H9 (cell line): ENCODE measurements around the gene ZSCAN9. TPM values are rescaled to one million over a fixed set of nuclear protein-coding genes. Genes with fewer than 3 reads are reported as not detected.

Experiments
- DNase-seq: peaks from one replicate; pipeline ENCODE4 v3.0.0-alpha.2; 2017
- H2AFZ ChIP-seq: one replicate; pipeline ENCODE4 v1.6.1; 2013; ENCODE audit warnings: mild to moderate bottlenecking, low read length, control low read depth, moderate library complexity
- H2AK5ac ChIP-seq: 2 replicates; pipeline ENCODE4 v1.6.1; 2013; ENCODE audit warnings: low read length, control low read depth, mixed read lengths; ENCODE audit not compliant: insufficient read length
- H2BK120ac ChIP-seq: one replicate; pipeline ENCODE4 v1.6.1; 2013; ENCODE audit warnings: low read depth, mild to moderate bottlenecking, low read length, control low read depth, inconsistent platforms; ENCODE audit not compliant: poor library complexity, severe bottlenecking
- H2BK12ac ChIP-seq: 2 replicates; pipeline ENCODE4 v1.6.1; 2013; ENCODE audit warnings: low read length, control low read depth, mixed read lengths, low read depth; ENCODE audit not compliant: insufficient read length
- H2BK15ac ChIP-seq: 2 replicates; pipeline ENCODE4 v1.6.1; 2013; ENCODE audit warnings: low read depth, low read length, control low read depth
- H2BK20ac ChIP-seq: one replicate; pipeline ENCODE4 v1.6.1; 2013; ENCODE audit warnings: low read depth, mild to moderate bottlenecking, low read length, control low read depth, inconsistent platforms; ENCODE audit not compliant: poor library complexity, severe bottlenecking
- H2BK5ac ChIP-seq: 2 replicates; pipeline ENCODE4 v1.6.1; 2013; ENCODE audit warnings: low read length, control low read depth, mixed read lengths; ENCODE audit not compliant: insufficient read length
- H3K14ac ChIP-seq: 2 replicates; pipeline ENCODE4 v1.6.1; 2013; ENCODE audit warnings: low read length, control low read depth; ENCODE audit not compliant: insufficient read depth
- H3K18ac ChIP-seq: 2 replicates; pipeline ENCODE4 v1.6.1; 2013; ENCODE audit warnings: low read depth, mild to moderate bottlenecking, mixed read lengths, low read length, control low read depth; ENCODE audit not compliant: insufficient read length
- H3K23ac ChIP-seq: 2 replicates; pipeline ENCODE4 v1.6.1; 2013; ENCODE audit warnings: low read length, control low read depth, mixed read lengths, low read depth; ENCODE audit not compliant: insufficient read length
- H3K23me2 ChIP-seq: 2 replicates; pipeline ENCODE4 v1.6.1; 2013; ENCODE audit warnings: low read depth, mild to moderate bottlenecking, mixed read lengths, low read length, control low read depth; ENCODE audit not compliant: insufficient read length, poor library complexity, severe bottlenecking
- H3K27ac ChIP-seq: 2 replicates; pipeline ENCODE4 v1.5.1; 2013; ENCODE audit warnings: low read length, control low read depth, mixed read lengths, low read depth; ENCODE audit not compliant: insufficient read length
- H3K27me3 ChIP-seq: 2 replicates; pipeline ENCODE4 v1.6.1; 2013; ENCODE audit warnings: low read length, control low read depth, inconsistent platforms; ENCODE audit not compliant: insufficient read depth
- H3K4ac ChIP-seq: 2 replicates; pipeline ENCODE4 v1.6.1; 2013; ENCODE audit warnings: low read depth, mild to moderate bottlenecking, control low read depth, inconsistent platforms, low read length, moderate library complexity
- H3K4me1 ChIP-seq: 2 replicates; pipeline ENCODE4 v1.6.1; 2013; ENCODE audit warnings: low read length, control low read depth, inconsistent platforms; ENCODE audit not compliant: insufficient read depth
- H3K4me2 ChIP-seq: 2 replicates; pipeline ENCODE4 v1.6.1; 2013; ENCODE audit warnings: low read length, control low read depth, mixed read lengths; ENCODE audit not compliant: insufficient read length, insufficient read depth
- H3K56ac ChIP-seq: 2 replicates; pipeline ENCODE4 v1.6.1; 2013; ENCODE audit warnings: low read depth, mild to moderate bottlenecking, mixed read lengths, low read length, control low read depth; ENCODE audit not compliant: insufficient read length
- H3K79me1 ChIP-seq: 2 replicates; pipeline ENCODE4 v1.6.1; 2013; ENCODE audit warnings: low read depth, mild to moderate bottlenecking, moderate library complexity, low read length, control low read depth, inconsistent platforms; ENCODE audit not compliant: insufficient read depth, poor library complexity, severe bottlenecking
- H3K79me2 ChIP-seq: 2 replicates; pipeline ENCODE4 v1.6.1; 2013; ENCODE audit warnings: low read length, control low read depth, inconsistent platforms; ENCODE audit not compliant: insufficient read depth
- H3K9ac ChIP-seq: 2 replicates; pipeline ENCODE4 v1.6.1; 2013; ENCODE audit warnings: low read length, control low read depth, mixed read lengths; ENCODE audit not compliant: insufficient read length; ENCODE audit errors: extremely low read depth
- H3K9me3 ChIP-seq: one replicate; pipeline ENCODE4 v1.6.1; 2013; ENCODE audit warnings: low read depth, low read length, inconsistent platforms; ENCODE audit not compliant: control insufficient read depth
- H3T11ph ChIP-seq: one replicate; pipeline ENCODE4 v1.6.1; 2013; ENCODE audit warnings: mild to moderate bottlenecking, low read length, control low read depth, inconsistent platforms
- H4K20me1 ChIP-seq: one replicate; pipeline ENCODE4 v1.6.1; 2013; ENCODE audit not compliant: control insufficient read depth, insufficient read length, insufficient read depth
- H4K5ac ChIP-seq: 2 replicates; pipeline ENCODE4 v1.6.1; 2013; ENCODE audit warnings: low read depth, mild to moderate bottlenecking, mixed read lengths, low read length, control low read depth; ENCODE audit not compliant: insufficient read length
- H4K8ac ChIP-seq: replicated peaks from 2 replicates; pipeline ENCODE4 v1.6.1; 2013; ENCODE audit warnings: low read length, control low read depth, mixed read lengths, low read depth; ENCODE audit not compliant: insufficient read length
- H4K91ac ChIP-seq: 2 replicates; pipeline ENCODE4 v1.6.1; 2013; ENCODE audit warnings: low read depth, mild to moderate bottlenecking, moderate library complexity, mixed read lengths, low read length, control low read depth; ENCODE audit not compliant: insufficient read length
- H3K27ac Mint-ChIP-seq, 3 experiments: 2 replicates in 2 of 3; 3 replicates in 1 of 3; pipeline ENCODE4 v1.8.0; 2020 to 2021; ENCODE audit warnings: mixed read lengths in 3 of 3, mild to moderate bottlenecking in 1 of 3, moderate library complexity in 1 of 3
- H3K27me3 Mint-ChIP-seq: 2 replicates; pipeline ENCODE4 v1.8.0; 2021; ENCODE audit warnings: low read depth, mild to moderate bottlenecking, moderate library complexity, mixed read lengths
- H3K36me3 Mint-ChIP-seq, 3 experiments: 2 replicates in 2 of 3; 3 replicates in 1 of 3; pipeline ENCODE4 v1.8.0; 2020 to 2021; ENCODE audit warnings: low read depth in 3 of 3, mixed read lengths in 3 of 3; ENCODE audit not compliant: insufficient read depth in 1 of 3
- H3K4me1 Mint-ChIP-seq, 2 experiments: 2 replicates each; pipeline ENCODE4 v1.8.0; 2020; ENCODE audit warnings: mixed read lengths in 2 of 2
- H3K4me3 Mint-ChIP-seq, 2 experiments: 2 replicates in 1 of 2; 3 replicates in 1 of 2; pipeline ENCODE4 v1.8.0; 2020 to 2021; ENCODE audit warnings: mild to moderate bottlenecking in 2 of 2, mixed read lengths in 2 of 2, moderate library complexity in 1 of 2
- H3K9me3 Mint-ChIP-seq, 2 experiments: 2 replicates in 1 of 2; 3 replicates in 1 of 2; pipeline ENCODE4 v1.8.0; 2020; ENCODE audit warnings: mild to moderate bottlenecking in 2 of 2, mixed read lengths in 2 of 2, moderate library complexity in 1 of 2
- CTCF ChIP-seq: fragments of 200-600 bp; sonication (generic); conservative IDR thresholded peaks from 3 replicates; pipeline ENCODE4 v1.8.0; 2021; ENCODE audit warnings: antibody characterized with exemption, mild to moderate bottlenecking
- WGBS: extraction: QIAGEN DNeasy Blood & Tissue Kit; methylation state at CpG from one replicate; pipeline ENCODE4 v1.1.7; 2013; ENCODE audit warnings: missing lambda C conversion rate, low lambda C conversion rate, mixed read lengths; ENCODE audit not compliant: insufficient read length; ENCODE audit errors: extremely low coverage; 5-methylcytosine and 5-hydroxymethylcytosine counted together
- total RNA-seq: library from RNA; stranded (reverse); gene quantifications from 2 replicates; pipeline ENCODE4 v1.2.1, GENCODE V29; 2021

Gene ZSCAN9
- total RNA-seq, 1 experiment from 2014 or later = 11.5 TPM

GRCh38 chr6:28205879-28206278 lies 19.2 kb upstream of the ZSCAN9 start:
- Histone ChIP-seq H3K18ac (no peak overlapping the region), H3K27me3 (peaks cover 47% of the 10 kb centered on the region), H4K8ac (no peak overlapping the region), H2BK120ac (no peak overlapping the region), H4K20me1 (peaks cover 2% of the 10 kb centered on the region), H3K4me1 (peaks cover 3% of the 10 kb centered on the region; the same call in 1 of the 2 replicates), H3K9me3 (no peaks in the 10 kb centered on the region), H2BK15ac (no peak overlapping the region), H3K23ac (no peak overlapping the region), H2AK5ac (no peak overlapping the region), H2BK12ac (no peak overlapping the region), H2BK20ac (no peak overlapping the region), H3K4ac (no peak overlapping the region), H2BK5ac (no peak overlapping the region), H3T11ph (no peak overlapping the region), H2AFZ (no peak overlapping the region), H3K4me2 (no peak overlapping the region), H3K79me2 (no peaks in the 10 kb centered on the region), H3K23me2 (peaks cover 6% of the 10 kb centered on the region), H3K27ac (no peak overlapping the region), H3K14ac (no peak overlapping the region), H3K56ac (no peak overlapping the region), H4K5ac (no peak overlapping the region), H4K91ac (no peak overlapping the region), H3K79me1 (no peaks in the 10 kb centered on the region), H3K9ac (no peak overlapping the region)
- H3K4me1 Mint-ChIP-seq = peaks cover 18 to 19% of the 10 kb centered on the region in 2 experiments
- no peak overlapping the region for H3K27ac Mint-ChIP-seq
- DNase-seq = no peak
- peaks cover 0 to 4% of the 10 kb centered on the region in 2 experiments; a peak in 1 of 5 replicates for H3K9me3 Mint-ChIP-seq
- no peak overlapping the region; a peak in 1 of 5 replicates for H3K4me3 Mint-ChIP-seq
- no peak for TF ChIP-seq CTCF
- no CpG with 5 or more reads among the region's 1 CpG for WGBS
- H3K36me3 Mint-ChIP-seq = peaks cover 0 to 1% (median 0%) of the 10 kb centered on the region in 3 experiments; a peak in 1 of 7 replicates
- H3K27me3 Mint-ChIP-seq = peaks cover 95% of the 10 kb centered on the region
